ENCODE data around the gene TRIM16. TPM values are rescaled to one million over a fixed set of nuclear protein-coding genes. Genes with fewer than 3 reads are reported as not detected.
"Not testable (repeated sequence)": the region's sequence is repeated elsewhere in the genome, so short reads cannot be mapped to it uniquely, and the experiment has no call there.

Gene TRIM16
- total RNA-seq, 1 donor from 2014 or later: 46.4 TPM

DNA sequence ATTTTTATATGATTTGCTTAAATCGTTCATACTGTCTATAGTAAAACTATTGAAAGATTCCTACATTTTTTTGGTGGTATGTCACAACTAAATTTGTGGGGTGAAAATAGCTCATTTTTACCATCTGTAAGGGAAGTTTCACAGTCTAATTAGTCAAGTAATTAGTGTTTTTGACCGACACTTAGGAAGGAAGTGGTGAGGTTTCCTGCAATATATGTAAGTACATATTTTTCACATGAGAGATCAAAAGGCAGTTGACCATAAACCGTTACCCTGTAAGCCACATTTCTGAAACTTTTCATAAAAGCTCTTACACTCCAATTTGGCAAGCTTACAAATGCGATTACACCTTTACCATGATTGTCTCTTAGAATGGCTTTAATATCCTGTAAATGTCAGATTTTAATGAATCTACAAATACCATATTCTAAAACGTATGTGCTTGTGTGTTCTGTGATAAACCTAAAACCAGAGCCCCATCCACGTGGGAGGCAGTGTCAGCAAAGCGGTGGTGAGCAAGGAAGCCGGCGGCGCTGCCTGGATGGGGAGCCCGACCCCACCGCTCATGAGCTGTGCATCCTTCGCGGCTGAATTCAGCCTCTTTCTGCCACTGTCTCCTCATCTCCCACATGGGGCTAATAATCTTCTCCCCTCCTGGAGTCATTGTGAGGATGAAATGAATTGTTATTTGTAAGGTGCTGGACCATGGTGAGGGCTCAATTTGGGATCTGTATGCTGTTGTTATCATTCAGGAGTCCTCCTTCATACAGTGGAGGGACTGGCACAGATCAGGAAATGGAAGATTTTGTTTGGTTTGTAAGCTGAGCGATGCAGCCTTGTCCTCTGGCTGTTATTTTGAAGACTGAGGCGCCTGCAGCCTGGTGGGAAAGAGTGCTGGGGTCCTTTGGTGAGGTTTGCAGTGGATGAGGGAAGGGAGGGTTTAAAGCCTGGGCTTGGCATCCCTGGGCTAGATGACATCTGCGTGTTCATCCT is 94.3 kb downstream of the TRIM16 start:
- not testable (repeated sequence) for DNase-seq (ENCODE audit: extremely low spot score, unreplicated experiment); H3K4me3 Mint-ChIP-seq; H3K9me3 Mint-ChIP-seq; H3K4me1 Mint-ChIP-seq (ENCODE audit: unreplicated experiment); H3K36me3 Mint-ChIP-seq; H3K27me3 Mint-ChIP-seq; H3K27ac Mint-ChIP-seq

GRCh38 chr17:15588017-15588416 is 96.1 kb downstream of the TRIM16 start:
- not testable (repeated sequence) for H3K36me3 Mint-ChIP-seq; H3K9me3 Mint-ChIP-seq; H3K4me3 Mint-ChIP-seq; H3K4me1 Mint-ChIP-seq (ENCODE audit: unreplicated experiment); H3K27ac Mint-ChIP-seq; H3K27me3 Mint-ChIP-seq; DNase-seq (ENCODE audit: extremely low spot score, unreplicated experiment)

GRCh38 chr17:15583313-15583712 is 100.8 kb downstream of the TRIM16 start:
- H3K4me1 Mint-ChIP-seq (ENCODE audit: unreplicated experiment); DNase-seq (ENCODE audit: extremely low spot score, unreplicated experiment); H3K36me3 Mint-ChIP-seq; H3K4me3 Mint-ChIP-seq; H3K9me3 Mint-ChIP-seq; H3K27me3 Mint-ChIP-seq; H3K27ac Mint-ChIP-seq: not testable (repeated sequence)

- not testable (repeated sequence) for H3K4me3 Mint-ChIP-seq; H3K27me3 Mint-ChIP-seq; H3K36me3 Mint-ChIP-seq; H3K4me1 Mint-ChIP-seq (ENCODE audit: unreplicated experiment); DNase-seq (ENCODE audit: extremely low spot score, unreplicated experiment); H3K27ac Mint-ChIP-seq; H3K9me3 Mint-ChIP-seq
Observed at GRCh38 chr17:15581462-15581861, 102.6 kb downstream of the TRIM16 start.

Other genes starting within 250 kb of the TRIM16 start
- gene CDRT4, start 216.7 kb downstream of the TRIM16 start, total RNA-seq (ENCODE audit: low replicate concordance): 5.4 and 12.9 TPM in 2 replicates
- gene TVP23C, start 120.8 kb downstream of the TRIM16 start, total RNA-seq (ENCODE audit: low replicate concordance): 15.1 and 26.8 TPM in 2 replicates
- gene FBXW10B, start 64.6 kb downstream of the TRIM16 start, total RNA-seq (ENCODE audit: low replicate concordance): 2.4 and 3.3 TPM in 2 replicates
- gene ZNF286A, start 15.4 kb upstream of the TRIM16 start, total RNA-seq (ENCODE audit: low replicate concordance): 46.1 and 86.1 TPM in 2 replicates
- gene TBC1D26, start 48.0 kb upstream of the TRIM16 start, total RNA-seq (ENCODE audit: low replicate concordance): 0.45 and 0.46 TPM in 2 replicates

Data from type B pancreatic cell (in vitro differentiated cells).